Brain microvascular endothelial cell (primary cell): ENCODE measurements around the gene JAKMIP3.

Experiments used
- DNase-seq: peaks from one replicate; pipeline ENCODE4 v3.0.0-alpha.2; 2020
- H3K27ac ChIP-seq: fragments of 250-450 bp; sonication (Bioruptor Pico); 2 replicates; pipeline ENCODE4 v1.5.1; 2020; ENCODE audit warnings: mild to moderate bottlenecking, moderate library complexity
- H3K27me3 ChIP-seq: fragments of 250-450 bp; sonication (Bioruptor Pico); replicated peaks from 2 replicates; pipeline ENCODE4 v1.5.1; 2020; ENCODE audit warnings: mild to moderate bottlenecking
- H3K36me3 ChIP-seq: fragments of 250-450 bp; sonication (Bioruptor Pico); replicated peaks from 2 replicates; pipeline ENCODE4 v1.5.1; 2020; ENCODE audit warnings: mild to moderate bottlenecking
- H3K4me3 ChIP-seq: 2 replicates; pipeline ENCODE4 v1.5.1; 2011; ENCODE audit warnings: low read depth, mild to moderate bottlenecking, control low read depth, low read length, moderate library complexity
- CTCF ChIP-seq: IDR thresholded peaks from 2 replicates; pipeline ENCODE4 v1.5.1; 2011; ENCODE audit warnings: low read depth, mild to moderate bottlenecking, moderate library complexity, low read length, control low read depth, inconsistent platforms; ENCODE audit errors: missing control alignments
- in situ Hi-C: cut with HindIII; loops from 2 replicates; pipeline ENCODE4 v1.10.0; 2017; ENCODE audit warnings: low sequenced_read_pairs, low pct_ligation_motif_present

JAKMIP3 gene

GRCh38 chr10:132055616-132056015 lies 10.1 kb upstream of the JAKMIP3 start:
- DNase-seq: no peak
- H3K36me3 ChIP-seq: no peaks in the 10 kb centered on the region
- TF ChIP-seq CTCF: no peak
- no peak overlapping the region for H3K27ac ChIP-seq
- H3K4me3 ChIP-seq: no peak overlapping the region
- in situ Hi-C loops: no loop called here
- H3K27me3 ChIP-seq: no peaks in the 10 kb centered on the region

GRCh38 chr10:132056663-132057062 lies 9.1 kb upstream of the JAKMIP3 start:
- Histone ChIP-seq H3K27me3 (no peaks in the 10 kb centered on the region), H3K27ac (no peak overlapping the region), H3K36me3 (no peaks in the 10 kb centered on the region), H3K4me3 (no peak overlapping the region)
- no peak for TF ChIP-seq CTCF
- DNase-seq: no peak
- in situ Hi-C loops: no loop called here

DNA sequence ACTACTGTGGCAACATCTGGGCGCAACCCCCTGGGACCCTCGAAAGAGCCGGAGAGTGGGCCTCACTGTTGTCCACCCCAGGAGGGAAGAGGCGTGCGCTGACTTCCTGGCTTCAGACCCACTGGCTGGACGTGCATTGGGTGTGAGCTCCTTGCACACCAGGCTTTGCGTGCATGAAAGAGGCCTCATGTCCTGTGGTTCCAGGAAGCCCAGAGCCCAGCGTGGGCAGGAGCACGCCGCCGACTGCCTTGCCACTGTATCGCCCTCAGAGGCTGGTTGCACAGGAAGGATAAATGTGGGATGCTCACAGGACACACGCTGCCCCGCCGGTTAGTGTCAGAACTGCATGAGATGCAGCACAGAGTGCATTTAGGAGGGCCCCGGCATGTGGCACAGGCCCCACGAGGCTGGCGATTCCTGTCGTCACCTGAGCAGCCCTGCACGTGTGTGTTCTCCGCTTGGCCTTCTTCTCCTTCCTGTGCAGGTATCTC lies 8.5 kb upstream of the JAKMIP3 start:
- DNase-seq: no peak
- Histone ChIP-seq H3K27me3 (no peaks in the 10 kb centered on the region), H3K27ac (no peak overlapping the region), H3K36me3 (no peaks in the 10 kb centered on the region), H3K4me3 (no peak overlapping the region)
- TF ChIP-seq CTCF: no peak
- in situ Hi-C loops: no loop called here

GRCh38 chr10:132058111-132058745 lies 7.5 kb upstream of the JAKMIP3 start:
- TF ChIP-seq CTCF: no peak

DNA sequence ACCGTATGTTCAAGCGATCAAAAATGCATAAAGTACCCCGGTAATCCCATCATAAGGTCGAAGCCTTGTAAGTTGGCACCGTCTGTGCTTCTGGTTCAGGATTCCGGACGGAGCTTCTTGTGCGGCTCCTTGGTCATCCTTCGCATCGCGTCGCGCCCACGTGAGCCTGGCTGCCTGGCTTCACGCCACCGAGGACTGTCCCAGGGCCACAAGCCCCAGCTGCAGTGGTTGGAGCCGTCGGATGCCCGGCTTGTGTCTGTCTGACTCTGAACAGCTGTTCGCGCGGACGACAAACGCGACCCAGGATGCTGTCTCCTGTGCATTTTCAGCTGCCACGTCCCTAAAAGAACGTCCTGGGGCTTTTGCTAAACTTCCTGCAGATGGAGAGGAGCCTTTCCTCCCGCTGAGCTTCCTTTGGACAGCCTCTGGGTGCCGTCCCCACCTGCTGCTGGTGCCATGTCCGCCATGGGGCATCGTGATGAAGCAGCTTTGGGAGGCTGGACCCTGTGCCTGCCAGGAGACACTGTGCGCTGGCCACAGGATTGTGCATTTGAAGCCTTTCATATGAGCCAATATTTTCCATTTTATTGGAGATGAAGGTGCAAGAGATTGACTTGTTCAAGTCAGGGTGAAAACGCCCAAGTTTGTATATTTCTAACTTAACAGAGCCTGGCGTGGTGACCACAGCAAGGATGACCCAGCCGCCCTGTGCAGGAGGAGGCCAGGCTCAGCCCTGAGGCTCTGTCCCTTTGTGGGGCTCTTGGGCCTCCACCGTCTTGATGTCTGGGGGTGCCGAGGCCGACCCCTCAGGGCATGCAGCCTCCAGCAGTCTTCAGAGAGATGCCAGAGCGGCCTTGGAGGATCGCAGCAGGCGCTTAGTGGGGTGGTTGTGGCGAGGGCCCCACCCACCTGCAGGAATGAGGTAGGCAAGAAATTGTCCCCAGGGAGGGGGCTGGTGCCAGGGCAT lies 6.7 kb upstream of the JAKMIP3 start:
- H3K27me3 ChIP-seq: no peaks in the 10 kb centered on the region
- no peak for DNase-seq
- no peak for TF ChIP-seq CTCF
- no peak overlapping the region for H3K27ac ChIP-seq
- no peaks in the 10 kb centered on the region for H3K36me3 ChIP-seq
- in situ Hi-C loops: no loop called here
- no peak overlapping the region for H3K4me3 ChIP-seq

More at GRCh38 chr10:132058111-132058745, 7.5 kb upstream of the JAKMIP3 start:
- Histone ChIP-seq H3K27me3 (no peaks in the 10 kb centered on the region), H3K36me3 (no peaks in the 10 kb centered on the region), H3K4me3 (no peak overlapping the region), H3K27ac (no peak overlapping the region)
- DNase-seq: no peak
- in situ Hi-C loops: no loop called here
